WI38 (cell line): ENCODE data around the gene LECT2.

Experiments
- H3K4me3 ChIP-seq: 2 replicates; pipeline ENCODE4 v1.5.1; 2011; ENCODE audit warnings: low read depth, mild to moderate bottlenecking, control low read depth, low read length
- TF ChIP-seq, protein P1 (sequence below): IDR thresholded peaks from 2 replicates; pipeline ENCODE4 v1.5.1; 2012; ENCODE audit warnings: low read depth, mild to moderate bottlenecking, control low read depth, low read length

Gene LECT2

GRCh38 chr5:135979510-135979909 is 24.7 kb upstream of the LECT2 start:
- TF ChIP-seq, protein P1, sequence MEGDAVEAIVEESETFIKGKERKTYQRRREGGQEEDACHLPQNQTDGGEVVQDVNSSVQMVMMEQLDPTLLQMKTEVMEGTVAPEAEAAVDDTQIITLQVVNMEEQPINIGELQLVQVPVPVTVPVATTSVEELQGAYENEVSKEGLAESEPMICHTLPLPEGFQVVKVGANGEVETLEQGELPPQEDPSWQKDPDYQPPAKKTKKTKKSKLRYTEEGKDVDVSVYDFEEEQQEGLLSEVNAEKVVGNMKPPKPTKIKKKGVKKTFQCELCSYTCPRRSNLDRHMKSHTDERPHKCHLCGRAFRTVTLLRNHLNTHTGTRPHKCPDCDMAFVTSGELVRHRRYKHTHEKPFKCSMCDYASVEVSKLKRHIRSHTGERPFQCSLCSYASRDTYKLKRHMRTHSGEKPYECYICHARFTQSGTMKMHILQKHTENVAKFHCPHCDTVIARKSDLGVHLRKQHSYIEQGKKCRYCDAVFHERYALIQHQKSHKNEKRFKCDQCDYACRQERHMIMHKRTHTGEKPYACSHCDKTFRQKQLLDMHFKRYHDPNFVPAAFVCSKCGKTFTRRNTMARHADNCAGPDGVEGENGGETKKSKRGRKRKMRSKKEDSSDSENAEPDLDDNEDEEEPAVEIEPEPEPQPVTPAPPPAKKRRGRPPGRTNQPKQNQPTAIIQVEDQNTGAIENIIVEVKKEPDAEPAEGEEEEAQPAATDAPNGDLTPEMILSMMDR = no peak
- H3K4me3 ChIP-seq = no peak overlapping the region

DNA sequence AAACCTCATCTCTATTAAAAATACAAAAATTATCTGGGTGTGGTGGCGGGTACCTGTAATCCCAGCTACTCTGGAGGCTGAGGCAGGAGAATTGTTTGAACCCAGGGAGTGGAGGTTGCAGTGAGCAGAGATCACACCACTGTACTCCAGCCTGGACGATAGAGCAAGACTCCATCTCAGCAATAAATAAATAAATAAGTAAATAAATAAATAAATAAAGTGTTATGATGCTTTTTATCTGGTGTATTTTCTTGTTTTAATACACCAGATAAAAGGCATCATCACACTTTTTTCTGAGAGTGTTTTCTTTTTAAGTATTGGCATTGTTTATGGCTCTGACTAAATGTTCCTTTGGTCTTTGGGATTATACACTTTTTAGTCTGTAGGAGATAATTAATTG is 24.2 kb upstream of the LECT2 start:
- TF ChIP-seq, protein P1 = no peak
- no peak overlapping the region for H3K4me3 ChIP-seq

DNA sequence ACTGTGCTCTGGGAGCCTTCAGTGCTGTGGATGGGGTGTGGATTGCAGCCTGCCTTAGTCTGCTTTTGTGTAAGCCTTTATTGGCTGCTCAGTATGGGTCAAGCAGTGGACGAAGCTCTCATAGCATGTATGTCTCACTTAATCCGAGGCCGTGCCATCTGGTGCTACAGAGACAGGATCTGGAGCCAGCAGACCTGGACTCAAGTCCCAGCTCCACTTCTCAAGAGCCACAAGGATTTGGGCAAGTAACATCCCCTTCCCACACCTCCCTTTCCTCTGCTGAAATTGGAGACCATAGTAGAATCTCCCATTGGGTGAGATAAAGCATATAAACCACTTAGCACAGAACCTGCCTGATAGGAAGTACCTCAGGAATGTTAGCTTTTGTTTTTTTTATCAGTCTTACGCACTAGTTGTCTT is 23.4 kb upstream of the LECT2 start:
- TF ChIP-seq, protein P1 = no peak
- H3K4me3 ChIP-seq = no peak overlapping the region

- H3K4me3 ChIP-seq = no peak overlapping the region
- TF ChIP-seq, protein P1 = 0 out of 2 replicates have a peak, but pooled peaks have one; percentile 26
Observed at GRCh38 chr5:135977375-135977928, 22.7 kb upstream of the LECT2 start.

DNA sequence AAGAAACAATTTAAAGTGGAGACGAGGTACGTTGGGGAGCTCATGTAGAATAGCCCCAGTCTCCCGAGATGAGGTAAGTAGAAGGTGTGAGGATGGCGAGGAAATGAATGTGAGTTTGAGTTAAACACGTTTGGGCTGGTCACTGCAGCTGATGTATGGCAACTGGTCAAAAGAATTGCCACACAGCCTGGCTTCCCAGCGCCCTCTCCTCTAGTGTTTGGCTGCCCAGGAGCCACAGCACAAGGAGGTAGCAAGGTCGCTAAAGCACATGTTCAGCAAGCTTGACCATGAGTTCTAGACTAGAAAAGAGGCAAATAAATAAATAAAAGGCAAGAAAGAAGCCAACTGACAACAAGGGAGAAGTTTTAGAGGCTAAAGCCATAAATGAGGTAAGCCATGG is 21.4 kb upstream of the LECT2 start:
- TF ChIP-seq, protein P1 = no peak
- H3K4me3 ChIP-seq = no peak overlapping the region

GRCh38 chr5:135975122-135975521 is 20.3 kb upstream of the LECT2 start:
- TF ChIP-seq, protein P1 = no peak
- no peak overlapping the region for H3K4me3 ChIP-seq

GRCh38 chr5:135974021-135974600 is 19.3 kb upstream of the LECT2 start:
- TF ChIP-seq, protein P1 = no peak
- no peak overlapping the region for H3K4me3 ChIP-seq
